ENCODE data around the gene NXPH4. TPM values are rescaled to one million over a fixed set of nuclear protein-coding genes. Genes with fewer than 3 reads are reported as not detected.

NXPH4 gene
- total RNA-seq, 1 experiment from 2014 or later = 4.8 TPM

GRCh38 chr12:57224973-57225679 lies 8.5 kb downstream of the NXPH4 start:
- peaks cover 27% of the 10 kb centered on the region for H3K4me1 ChIP-seq (ENCODE audit: insufficient read depth, low read length, poor library complexity, severe bottlenecking)
- no peaks in the 10 kb centered on the region for H3K27me3 ChIP-seq (replicated peaks; ENCODE audit: insufficient read depth, low read depth, low read length, poor library complexity)
- intact Hi-C loops (cut with micrococcal nuclease; ENCODE audit: unreplicated experiment) = no loop called here
- 0 out of 2 replicates have a peak, but pooled peaks have one; percentile 32 for TF ChIP-seq CTCF (conservative IDR thresholded peaks at IDR 0.05; ENCODE audit: low read depth, low read length)
- TF ChIP-seq EZH2 (IDR thresholded peaks at IDR 0.05; ENCODE audit: borderline replicate concordance, low read depth, low read length, poor library complexity, severe bottlenecking) = no peak
- no peaks in the 10 kb centered on the region for H3K36me3 ChIP-seq (ENCODE audit: insufficient read depth, low read length, poor library complexity, severe bottlenecking)
- ChIA-PET POLR2A (ENCODE audit: low non-redundant PET) (no interaction called here), CTCF (no interaction called here)
- H3K9me3 ChIP-seq (ENCODE audit: low read depth, low read length, poor library complexity, severe bottlenecking) = no peaks in the 10 kb centered on the region
- no peak for DNase-seq (ENCODE audit: low spot score)
- no TSS peak for BruUV-seq (replicated peaks)
- H3K4me3 ChIP-seq (ENCODE audit: low read depth, low read length, poor library complexity, severe bottlenecking) = no peak overlapping the region
- H3K27ac ChIP-seq (ENCODE audit: low read depth, low read length, poor library complexity, severe bottlenecking) = no peak overlapping the region

- Histone ChIP-seq H3K27ac (ENCODE audit: low read depth, low read length, poor library complexity, severe bottlenecking) (no peak overlapping the region), H3K27me3 (replicated peaks; ENCODE audit: insufficient read depth, low read depth, low read length, poor library complexity) (no peaks in the 10 kb centered on the region), H3K36me3 (ENCODE audit: insufficient read depth, low read length, poor library complexity, severe bottlenecking) (peaks cover 2% of the 10 kb centered on the region), H3K4me3 (ENCODE audit: low read depth, low read length, poor library complexity, severe bottlenecking) (no peak overlapping the region), H3K4me1 (ENCODE audit: insufficient read depth, low read length, poor library complexity, severe bottlenecking) (peaks cover 27% of the 10 kb centered on the region), H3K9me3 (ENCODE audit: low read depth, low read length, poor library complexity, severe bottlenecking) (no peaks in the 10 kb centered on the region)
- intact Hi-C loops (cut with micrococcal nuclease; ENCODE audit: unreplicated experiment) = no loop called here
- CTCF ChIA-PET = no interaction called here
- TF ChIP-seq CTCF (conservative IDR thresholded peaks at IDR 0.05; ENCODE audit: low read depth, low read length) (no peak), EZH2 (IDR thresholded peaks at IDR 0.05; ENCODE audit: borderline replicate concordance, low read depth, low read length, poor library complexity, severe bottlenecking) (no peak)
- no TSS peak for BruUV-seq (replicated peaks)
- POLR2A ChIA-PET (ENCODE audit: low non-redundant PET) = no interaction called here
- no peak for DNase-seq (ENCODE audit: low spot score)
Observed at GRCh38 chr12:57225680-57226210, 9.2 kb downstream of the NXPH4 start.

- no peaks in the 10 kb centered on the region for H3K27me3 ChIP-seq (replicated peaks; ENCODE audit: insufficient read depth, low read depth, low read length, poor library complexity)
- DNase-seq (ENCODE audit: low spot score) = no peak
- H3K9me3 ChIP-seq (ENCODE audit: low read depth, low read length, poor library complexity, severe bottlenecking) = no peaks in the 10 kb centered on the region
- intact Hi-C loops (cut with micrococcal nuclease; ENCODE audit: unreplicated experiment) = no loop called here
- H3K36me3 ChIP-seq (ENCODE audit: insufficient read depth, low read length, poor library complexity, severe bottlenecking) = peaks cover 12% of the 10 kb centered on the region
- peaks cover 32% of the 10 kb centered on the region for H3K4me1 ChIP-seq (ENCODE audit: insufficient read depth, low read length, poor library complexity, severe bottlenecking)
- BruUV-seq (replicated peaks) = no TSS peak
- H3K4me3 ChIP-seq (ENCODE audit: low read depth, low read length, poor library complexity, severe bottlenecking) = peak overlapping the region; percentile 11
- CTCF ChIA-PET = no interaction called here
- TF ChIP-seq EZH2 (IDR thresholded peaks at IDR 0.05; ENCODE audit: borderline replicate concordance, low read depth, low read length, poor library complexity, severe bottlenecking) (no peak), CTCF (conservative IDR thresholded peaks at IDR 0.05; ENCODE audit: low read depth, low read length) (no peak)
- POLR2A ChIA-PET (ENCODE audit: low non-redundant PET) = no interaction called here
- no peak overlapping the region for H3K27ac ChIP-seq (ENCODE audit: low read depth, low read length, poor library complexity, severe bottlenecking)
Observed at GRCh38 chr12:57226588-57227314, 10.2 kb downstream of the NXPH4 start.

Measured in A673 (cell line).